Iris pigment epithelial cell (primary cell): ENCODE measurements around the gene BUB3.
"Not testable (repeated sequence)": the region's sequence is repeated elsewhere in the genome, so short reads cannot be mapped to it uniquely, and the experiment has no call there.

Experiments used
- DNase-seq: peaks from one replicate; pipeline ENCODE4 v3.0.0-alpha.2; 2011; ENCODE audit warnings: low read depth

Gene BUB3

GRCh38 chr10:123154711-123155505 lies 706 bp downstream of the BUB3 start:
- peak; percentile 54 for DNase-seq

- DNase-seq: peak; percentile 65
These were observed 1.9 kb downstream of the BUB3 start for GRCh38 chr10:123156078-123156477.

- DNase-seq: peak; percentile 86
These were observed 3.0 kb downstream of the BUB3 start for GRCh38 chr10:123157210-123157609.

- no peak for DNase-seq
These were observed 4.5 kb downstream of the BUB3 start for GRCh38 chr10:123158682-123159081.

- DNase-seq: no peak
These were observed 6.2 kb downstream of the BUB3 start for GRCh38 chr10:123160311-123160980.

GRCh38 chr10:123164319-123164718 lies 10.1 kb downstream of the BUB3 start:
- DNase-seq: no peak

- DNase-seq: no peak
These were observed 11.4 kb downstream of the BUB3 start for GRCh38 chr10:123165445-123166072.

GRCh38 chr10:123166618-123167017 lies 12.4 kb downstream of the BUB3 start:
- DNase-seq: no peak

GRCh38 chr10:123170961-123171360 lies 16.8 kb downstream of the BUB3 start:
- no peak for DNase-seq

- DNase-seq: not testable (repeated sequence)
These were observed 17.4 kb downstream of the BUB3 start for GRCh38 chr10:123171616-123172015.

GRCh38 chr10:123175389-123176387 lies 21.5 kb downstream of the BUB3 start:
- DNase-seq: no peak

GRCh38 chr10:123178390-123178789 lies 24.2 kb downstream of the BUB3 start:
- DNase-seq: not testable (repeated sequence)

GRCh38 chr10:123180101-123181090 lies 26.2 kb downstream of the BUB3 start:
- DNase-seq: no peak

GRCh38 chr10:123183724-123184123 lies 29.5 kb downstream of the BUB3 start:
- no peak for DNase-seq

GRCh38 chr10:123187781-123188180 lies 33.6 kb downstream of the BUB3 start:
- no peak for DNase-seq

- DNase-seq: no peak
These were observed 37.7 kb downstream of the BUB3 start for GRCh38 chr10:123191886-123192285.

- no peak for DNase-seq
These were observed 39.9 kb downstream of the BUB3 start for GRCh38 chr10:123194056-123194455.

- DNase-seq: no peak
These were observed 46.3 kb downstream of the BUB3 start for GRCh38 chr10:123200531-123200930.

GRCh38 chr10:123202506-123202905 lies 48.3 kb downstream of the BUB3 start:
- DNase-seq: no peak

GRCh38 chr10:123203393-123204126 lies 49.4 kb downstream of the BUB3 start:
- DNase-seq: no peak
